K562 (cell line): ENCODE measurements around the gene NR3C1. TPM values are rescaled to one million over a fixed set of nuclear protein-coding genes. Genes with fewer than 3 reads are reported as not detected.

ENCODE experiments used
- ATAC-seq: fragments of 200-7000 bp; cut with Tn5 transposase; 3 replicates; pipeline ENCODE4 v1.9.1; 2020; ENCODE audit warnings: moderate library complexity
- BruUV-seq: library from RNA; stranded (reverse); fragments of 400-500 nt; replicated peaks from 2 replicates; lab custom pipeline; 2021; lab: Mats Ljungman, UMichigan
- CTCF ChIA-PET: fragments of 300-600 bp; formaldehyde crosslinking; extraction: SDS; loops from one replicate; lab custom pipeline; 2021; ENCODE audit warnings: low intra/inter-chr PET ratio; lab: Yijun Ruan, JAX
- POLR2A ChIA-PET: fragments of 300-600, 350-650 bp; sonication (Branson Sonifier 250); formaldehyde crosslinking; extraction: SDS; loops from one replicate; lab custom pipeline; 2021; ENCODE audit warnings: antibody characterized with exemption, inconsistent platforms; lab: Yijun Ruan, JAX
- DNase-seq, 4 experiments: peaks; one replicate each; pipeline versions ENCODE4 v3.0.0 to v3.0.0-alpha.2; 2011 to 2018; ENCODE audit warnings: low spot score in 3 of 4, mixed read lengths in 3 of 4; ENCODE audit errors: extremely low read depth in 1 of 4
- FAIRE-seq: peaks from 2 replicates; lab custom pipeline; 2011; peaks lifted over from hg19 to GRCh38; lab: Jason Lieb, UNC
- H2AFZ ChIP-seq: 2 replicates; pipeline ENCODE4 v1.6.0; 2011; ENCODE audit warnings: low read depth, low read length, control low read depth, inconsistent platforms
- H3K27ac ChIP-seq: fragments of 200-600 bp; 3 replicates; pipeline ENCODE4 v1.8.0; 2011; ENCODE audit warnings: low read depth, mild to moderate bottlenecking, control low read depth, inconsistent platforms, low read length, moderate library complexity, mixed read lengths; ENCODE audit errors: extremely low read depth
- H3K27me3 ChIP-seq, 2 experiments: fragments of 300-600 bp in 1 of 2; 2 replicates in 1 of 2; 3 replicates in 1 of 2; pipeline versions ENCODE4 v1.6.0 to v1.8.0; 2011; ENCODE audit warnings: inconsistent platforms in 2 of 2, low read length in 2 of 2, mild to moderate bottlenecking in 1 of 2, mixed read lengths in 1 of 2, moderate library complexity in 1 of 2; ENCODE audit not compliant: control insufficient read depth in 2 of 2, insufficient read depth in 2 of 2
- H3K36me3 ChIP-seq: fragments of 300-600 bp; 3 replicates; pipeline ENCODE4 v1.8.0; 2011; ENCODE audit warnings: mild to moderate bottlenecking, low read length, inconsistent platforms; ENCODE audit not compliant: control insufficient read depth, insufficient read depth
- H3K4me1 ChIP-seq, 2 experiments: fragments of 200-600 bp in 1 of 2; replicated peaks in 1 of 2; 2 replicates in 1 of 2; 3 replicates in 1 of 2; pipeline versions ENCODE4 v1.5.1 to v1.8.0; 2011; ENCODE audit warnings: inconsistent platforms in 2 of 2, low read length in 2 of 2, mild to moderate bottlenecking in 1 of 2, mixed read lengths in 1 of 2, moderate library complexity in 1 of 2; ENCODE audit not compliant: control insufficient read depth in 2 of 2, insufficient read depth in 2 of 2
- H3K4me2 ChIP-seq: 2 replicates; pipeline ENCODE4 v1.6.1; 2011; ENCODE audit warnings: low read length, control low read depth, inconsistent platforms, mixed read lengths; ENCODE audit not compliant: insufficient read depth
- H3K4me3 ChIP-seq: fragments of 200-600 bp; sonication (generic), shearing (Covaris generic); 2 replicates; pipeline ENCODE4 v1.5.1; 2016; ENCODE audit warnings: control low read depth, inconsistent platforms
- H3K79me2 ChIP-seq: fragments of 200-600 bp; 3 replicates; pipeline ENCODE4 v1.8.0; 2011; ENCODE audit warnings: low read length, inconsistent platforms; ENCODE audit not compliant: control insufficient read depth, insufficient read depth
- H3K9ac ChIP-seq, 2 experiments: 2 replicates each; pipeline versions ENCODE4 v1.6.0 to v1.6.1; 2011; ENCODE audit warnings: low read depth in 2 of 2, low read length in 2 of 2, control low read depth in 1 of 2, inconsistent platforms in 1 of 2, mild to moderate bottlenecking in 1 of 2, mixed read lengths in 1 of 2; ENCODE audit not compliant: insufficient read depth in 1 of 2
- H3K9me1 ChIP-seq: one replicate; pipeline ENCODE4 v1.6.0; 2011; ENCODE audit warnings: inconsistent platforms, mild to moderate bottlenecking, low read length, moderate library complexity; ENCODE audit not compliant: control insufficient read depth, insufficient read depth
- H3K9me3 ChIP-seq: replicated peaks from 2 replicates; pipeline ENCODE4 v1.5.1; 2011; ENCODE audit warnings: low read depth, low read length, inconsistent platforms; ENCODE audit not compliant: control insufficient read depth, insufficient read depth
- H4K20me1 ChIP-seq: replicated peaks from 2 replicates; pipeline ENCODE4 v1.6.1; 2011; ENCODE audit warnings: low read length, inconsistent platforms, mixed read lengths; ENCODE audit not compliant: control insufficient read depth, insufficient read depth
- C11orf30 ChIP-seq: fragments of 450-650 bp; IDR thresholded peaks from 2 replicates; pipeline ENCODE4 v1.6.1; 2016; ENCODE audit warnings: low read depth, mild to moderate bottlenecking
- CEBPB ChIP-seq: fragments of 450-650 bp; IDR thresholded peaks from 2 replicates; pipeline ENCODE4 v1.6.1; 2016; ENCODE audit warnings: missing genetic modification characterization, missing compliant biosample characterization
- CTCFL ChIP-seq: IDR thresholded peaks from 2 replicates; pipeline ENCODE4 v1.6.1; 2011; ENCODE audit warnings: borderline replicate concordance, low read depth, mild to moderate bottlenecking, moderate library complexity, low read length; ENCODE audit not compliant: insufficient read depth, poor library complexity, severe bottlenecking
- GATA2 ChIP-seq: sonication (generic); formaldehyde crosslinking; IDR thresholded peaks from 2 replicates; pipeline ENCODE4 v1.4.0; 2020; ENCODE audit warnings: mild to moderate bottlenecking, missing genetic modification reagents
- HNRNPLL ChIP-seq: fragments of 200-400 bp; formaldehyde crosslinking; IDR thresholded peaks from 2 replicates; pipeline ENCODE4 v1.6.1; 2017; ENCODE audit warnings: low read length, low read depth, mild to moderate bottlenecking; ENCODE audit not compliant: poor library complexity, severe bottlenecking
- MAFF ChIP-seq: IDR thresholded peaks from 2 replicates; pipeline ENCODE4 v1.6.1; 2012; ENCODE audit warnings: low read length, improper control_type of control experiment
- MAFG ChIP-seq: fragments of 450-650 bp; conservative IDR thresholded peaks from 2 replicates; pipeline ENCODE4 v1.6.1; 2016; ENCODE audit warnings: missing genetic modification characterization, missing compliant biosample characterization
- MAFK ChIP-seq: IDR thresholded peaks from 2 replicates; pipeline ENCODE4 v1.6.1; 2011; ENCODE audit warnings: low read length, improper control_type of control experiment
- NR0B1 ChIP-seq: fragments of 450-650 bp; IDR thresholded peaks from one replicate; pipeline ENCODE4 v1.6.1; 2018; ENCODE audit warnings: mild to moderate bottlenecking, moderate library complexity; ENCODE audit not compliant: partially characterized antibody
- STAT6 ChIP-seq: sonication (generic); formaldehyde crosslinking; IDR thresholded peaks from 2 replicates; pipeline ENCODE4 v1.8.1; 2023; ENCODE audit warnings: mild to moderate bottlenecking, missing genetic modification reagents
- ZEB2 ChIP-seq: fragments of 450-650 bp; IDR thresholded peaks from 2 replicates; pipeline ENCODE4 v1.6.1; 2016
- ZNF316 ChIP-seq: fragments of 450-650 bp; IDR thresholded peaks from 2 replicates; pipeline ENCODE4 v1.6.1; 2016
- WGBS: fragments of 100-300 bp; shearing (Covaris generic); methylation state at CpG from one replicate; pipeline ENCODE4 v1.1.6; 2016; ENCODE audit warnings: low coverage, mixed read lengths; ENCODE audit not compliant: insufficient coverage; ENCODE audit errors: missing lambda C conversion rate; 5-methylcytosine and 5-hydroxymethylcytosine counted together
- in situ Hi-C: fragments of 300-500 bp; cut with MboI; formaldehyde crosslinking; loops from 4 replicates; pipeline ENCODE4 v1.15.0; 2018; ENCODE audit warnings: inconsistent platforms, mixed read lengths
- intact Hi-C: fragments of 100-400 bp; cut with micrococcal nuclease; formaldehyde crosslinking; loops from 2 replicates; pipeline ENCODE4 v1.14.2; 2022
- polyA plus RNA-seq, 8 experiments: library from polyadenylated mRNA; depleted of rRNA in 4 of 8; stranded (reverse) in 5 of 8; unstranded in 3 of 8; fragments of >200 nt; fragmentation: Nextera tagmentation in 2 of 8; fragmentation: Illumina TruSeq in 1 of 8; extraction: Ambion mirVana in 2 of 8; extraction: Trizol in 1 of 8; gene quantifications; 2 replicates each; pipeline versions ENCODE4 v1.2.1 to v1.2.3, GENCODE V29; 2011 to 2014; ENCODE audit warnings: inconsistent platforms in 1 of 8, missing spikeins in 1 of 8
- total RNA-seq, 7 experiments: library from RNA; depleted of rRNA in 6 of 7; stranded (reverse); fragments of >200 nt in 6 of 7; fragmentation: Illumina TruSeq in 2 of 7; extraction: Trizol in 2 of 7; gene quantifications; 2 replicates each; pipeline versions ENCODE4 v1.2.1 to v1.2.3, GENCODE V29; 2011 to 2021; ENCODE audit warnings: low replicate concordance in 1 of 7

The NR3C1 gene
- total and polyA plus RNA-seq, 9 of the 15 experiments (the other 6 are each of a cell fraction or from before 2014, with no cell fraction given): 8.2 to 36.0 (median 15.0) TPM

- DNase-seq (no peak), FAIRE-seq (no peak), ATAC-seq (no peak)
- Histone ChIP-seq H3K4me2 (no peak overlapping the region), H3K79me2 (no peaks in the 10 kb centered on the region), H3K4me3 (no peak overlapping the region), H3K9me1 (no peaks in the 10 kb centered on the region), H4K20me1 (no peaks in the 10 kb centered on the region), H3K27me3 (peaks cover 0 to 7% of the 10 kb centered on the region in 2 experiments; a peak in 3 of 5 replicates), H3K9ac (no peak overlapping the region), H3K4me1 (no peaks in the 10 kb centered on the region; a peak in 1 of 5 replicates), H3K27ac (no peak overlapping the region), H3K36me3 (no peaks in the 10 kb centered on the region), H3K9me3 (no peaks in the 10 kb centered on the region), H2AFZ (no peak overlapping the region)
- POLR2A ChIA-PET: interaction anchor here (0.7 kb wide), 1 partner anchor 52 kb away, joined by 3 read pairs; no protein-coding TSS in a partner anchor
- in situ Hi-C loops: no loop called here
- intact Hi-C loops: no loop called here
- CTCF ChIA-PET: no interaction called here
- WGBS: 2% methylated on average over 2 of the region's 2 CpGs
- TF ChIP-seq MAFF: peak; percentile 55
- peak; percentile 59 for TF ChIP-seq MAFK
- peak; percentile 70 for TF ChIP-seq ZNF316
- no peak for TF ChIP-seq STAT6 (CRISPR knock-in tag)
- 0 out of 2 replicates have a peak, but pooled peaks have one; percentile 26 for TF ChIP-seq CEBPB (tag)
- TF ChIP-seq HNRNPLL: no peak
- no peak for TF ChIP-seq NR0B1
- TF ChIP-seq CTCFL: no peak
- TF ChIP-seq GATA2 (CRISPR knock-in tag): no peak
- TF ChIP-seq MAFG (tag): peak; percentile 46
- peak; percentile 56; the same call in 1 of the 2 replicates for TF ChIP-seq C11orf30
- TF ChIP-seq ZEB2: no peak
- BruUV-seq: no TSS peak
Measured at GRCh38 chr5:143428738-143429420, 25.4 kb upstream of the NR3C1 start.
